Sigmoid colon (tissue), 4 donors: ENCODE measurements around the gene BTBD19.

Source experiments
- CTCF ChIP-seq, 4 experiments: fragments of 450-650 bp in 3 of 4; fragments of 200-600 bp in 1 of 4; IDR thresholded peaks; one replicate each; pipeline ENCODE4 v1.5.1; 2016 to 2019; ENCODE audit warnings: antibody characterized with exemption in 4 of 4, mild to moderate bottlenecking in 3 of 4, moderate library complexity in 2 of 4
- EP300 ChIP-seq, 4 donors: sonication (generic); formaldehyde crosslinking; IDR thresholded peaks; one replicate each; pipeline ENCODE4 v1.6.1; 2017; ENCODE audit warnings: antibody characterized with exemption in 4 of 4
- POLR2A ChIP-seq, 2 donors: fragments of 450-650 bp; IDR thresholded peaks; one replicate each; pipeline ENCODE4 v1.6.1; 2016; ENCODE audit warnings: antibody characterized with exemption in 2 of 2, mild to moderate bottlenecking in 2 of 2, moderate library complexity in 2 of 2
- POLR2AphosphoS5 ChIP-seq, 4 donors: sonication (generic); formaldehyde crosslinking; IDR thresholded peaks; one replicate each; pipeline ENCODE4 v1.6.1; 2017; ENCODE audit warnings: antibody characterized with exemption in 4 of 4

GRCh38 chr1:44854970-44855369, 46.6 kb downstream of the BTBD19 start:
- TF ChIP-seq POLR2A (IDR thresholded peaks at IDR 0.05) (no peak), CTCF (IDR thresholded peaks at IDR 0.05) (no peak), EP300 (IDR thresholded peaks at IDR 0.05) (no peak), POLR2AphosphoS5 (IDR thresholded peaks at IDR 0.05) (no peak)
